ENCODE results near the gene CLDN22.

Gene CLDN22

DNA sequence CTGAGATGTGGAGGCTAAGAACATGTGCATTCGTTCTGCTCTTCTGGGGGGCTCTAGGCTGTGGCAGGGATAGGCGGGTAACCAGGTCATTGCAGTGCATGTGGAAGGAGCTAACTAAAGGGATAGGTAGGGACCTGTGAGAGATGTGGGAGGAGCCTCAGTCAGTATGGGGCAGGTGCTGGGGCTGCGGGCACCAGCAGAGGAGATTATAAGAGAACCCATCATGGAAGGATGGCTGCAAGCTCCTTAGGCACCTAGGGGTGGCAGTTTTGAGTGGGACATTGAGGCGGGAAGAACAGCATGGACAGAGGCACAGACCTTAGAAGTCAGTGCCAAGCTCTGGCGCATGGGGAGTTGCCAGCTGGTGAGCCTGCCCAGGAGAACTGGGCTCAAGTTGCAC lies 7.2 kb downstream of the CLDN22 start:
- no peak overlapping the region for H3K4me3 ChIP-seq (ENCODE audit: low read length)
- TF ChIP-seq, protein P1, sequence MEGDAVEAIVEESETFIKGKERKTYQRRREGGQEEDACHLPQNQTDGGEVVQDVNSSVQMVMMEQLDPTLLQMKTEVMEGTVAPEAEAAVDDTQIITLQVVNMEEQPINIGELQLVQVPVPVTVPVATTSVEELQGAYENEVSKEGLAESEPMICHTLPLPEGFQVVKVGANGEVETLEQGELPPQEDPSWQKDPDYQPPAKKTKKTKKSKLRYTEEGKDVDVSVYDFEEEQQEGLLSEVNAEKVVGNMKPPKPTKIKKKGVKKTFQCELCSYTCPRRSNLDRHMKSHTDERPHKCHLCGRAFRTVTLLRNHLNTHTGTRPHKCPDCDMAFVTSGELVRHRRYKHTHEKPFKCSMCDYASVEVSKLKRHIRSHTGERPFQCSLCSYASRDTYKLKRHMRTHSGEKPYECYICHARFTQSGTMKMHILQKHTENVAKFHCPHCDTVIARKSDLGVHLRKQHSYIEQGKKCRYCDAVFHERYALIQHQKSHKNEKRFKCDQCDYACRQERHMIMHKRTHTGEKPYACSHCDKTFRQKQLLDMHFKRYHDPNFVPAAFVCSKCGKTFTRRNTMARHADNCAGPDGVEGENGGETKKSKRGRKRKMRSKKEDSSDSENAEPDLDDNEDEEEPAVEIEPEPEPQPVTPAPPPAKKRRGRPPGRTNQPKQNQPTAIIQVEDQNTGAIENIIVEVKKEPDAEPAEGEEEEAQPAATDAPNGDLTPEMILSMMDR (conservative IDR thresholded peaks at IDR 0.05; ENCODE audit: low read depth, low read length), result no peak
- no peak for DNase-seq (ENCODE audit: low read depth)

DNA sequence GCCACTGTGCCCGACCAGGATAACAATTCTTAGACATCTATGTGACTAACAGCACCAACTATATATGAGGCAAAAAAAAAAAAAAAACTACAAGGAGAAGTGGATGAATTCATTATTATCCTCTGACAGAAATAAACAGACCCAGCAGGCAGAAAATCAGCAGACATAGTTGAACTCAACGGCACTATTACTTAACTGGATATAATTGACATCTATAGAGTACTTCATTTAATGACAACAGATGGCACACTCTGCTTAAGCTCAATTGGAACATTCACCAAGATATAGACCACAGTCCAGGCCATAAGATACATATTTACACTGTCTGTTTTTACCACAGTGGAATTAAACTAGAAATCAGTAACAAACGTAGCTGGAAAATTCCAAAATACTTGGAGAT lies 13.3 kb downstream of the CLDN22 start:
- H3K4me3 ChIP-seq (ENCODE audit: low read length), result no peak overlapping the region
- DNase-seq (ENCODE audit: low read depth), result no peak
- TF ChIP-seq, protein P1 (conservative IDR thresholded peaks at IDR 0.05; ENCODE audit: low read depth, low read length), result no peak

DNA sequence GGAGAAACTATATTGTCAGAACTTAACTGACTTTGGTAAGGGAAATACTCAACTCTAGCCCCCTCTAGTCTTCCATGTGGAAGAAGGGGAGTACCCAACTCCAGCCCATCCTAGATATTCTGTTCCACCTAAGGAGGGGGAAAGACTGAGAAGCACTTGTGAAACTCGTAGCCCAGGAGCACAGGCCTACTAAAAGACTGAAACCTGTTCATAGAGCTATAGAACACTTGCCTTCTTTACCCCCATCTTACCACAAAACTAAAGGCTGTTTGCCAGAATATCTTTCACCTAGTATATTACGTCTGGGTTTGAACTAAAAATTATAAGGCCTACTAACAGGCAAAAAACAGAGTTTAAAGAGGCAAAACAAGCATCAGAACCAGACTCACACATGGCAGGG lies 15.5 kb downstream of the CLDN22 start:
- no peak overlapping the region for H3K4me3 ChIP-seq (ENCODE audit: low read length)
- no peak for DNase-seq (ENCODE audit: low read depth)
- TF ChIP-seq, protein P1 (conservative IDR thresholded peaks at IDR 0.05; ENCODE audit: low read depth, low read length), result no peak

DNA sequence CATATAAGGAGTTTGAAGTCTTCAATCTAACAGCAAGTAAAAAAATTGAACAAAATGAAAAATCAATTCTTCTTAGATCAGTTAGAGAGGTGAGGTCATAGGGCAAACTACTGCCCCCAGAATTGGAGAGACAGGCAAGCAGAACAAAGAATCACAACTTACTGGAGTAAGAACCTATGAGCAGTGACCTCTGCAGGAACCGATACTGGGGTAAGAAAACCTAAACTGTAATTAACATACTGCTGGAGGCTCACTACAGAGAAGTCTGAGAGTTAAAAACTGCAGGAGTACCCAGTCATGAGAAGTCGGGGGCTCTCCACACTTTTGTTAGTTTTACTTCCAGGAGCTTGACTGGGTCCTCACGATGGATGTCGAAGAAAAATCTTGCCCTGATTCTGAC lies 16.0 kb downstream of the CLDN22 start:
- TF ChIP-seq, protein P1 (conservative IDR thresholded peaks at IDR 0.05; ENCODE audit: low read depth, low read length), result no peak
- DNase-seq (ENCODE audit: low read depth), result no peak
- H3K4me3 ChIP-seq (ENCODE audit: low read length), result no peak overlapping the region

DNA sequence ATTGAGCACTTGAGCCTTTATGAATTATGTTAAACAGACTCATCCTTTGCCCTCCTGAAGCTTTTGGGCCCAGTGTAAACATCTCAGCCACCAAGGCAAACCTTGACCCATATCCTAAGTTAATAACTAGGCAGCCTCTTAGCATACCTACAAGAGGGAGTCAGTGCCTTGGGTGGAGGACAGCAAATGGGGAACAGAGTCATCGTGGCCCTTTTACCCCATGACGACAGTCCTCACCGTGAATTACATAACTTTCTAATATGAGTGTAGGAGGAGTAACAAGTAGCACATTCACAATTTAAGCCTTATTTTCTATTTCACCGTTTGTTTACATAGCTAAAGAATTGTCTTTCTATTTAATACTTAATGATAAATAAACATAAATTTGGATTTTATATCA lies 16.8 kb downstream of the CLDN22 start:
- TF ChIP-seq, protein P1 (conservative IDR thresholded peaks at IDR 0.05; ENCODE audit: low read depth, low read length), result no peak
- DNase-seq (ENCODE audit: low read depth), result no peak
- H3K4me3 ChIP-seq (ENCODE audit: low read length), result no peak overlapping the region

DNA sequence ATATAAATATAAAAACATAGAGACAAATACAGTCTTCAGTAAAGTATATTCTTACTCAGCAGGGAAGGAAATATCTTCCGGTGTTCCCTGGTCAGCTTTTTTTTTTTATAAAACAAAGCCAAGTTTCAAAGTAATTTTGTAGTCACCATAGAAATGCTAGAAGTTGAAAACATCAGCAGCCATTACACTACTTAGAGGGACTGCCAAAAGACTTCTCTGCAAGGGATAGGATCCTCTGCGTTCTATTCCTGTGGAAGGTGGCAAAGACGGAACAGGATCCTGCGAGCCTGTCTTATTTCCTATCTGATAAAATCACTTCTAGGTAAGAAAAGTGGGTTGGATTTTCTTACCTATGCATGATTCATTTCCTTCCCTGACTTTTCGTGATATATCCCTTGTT lies 19.4 kb downstream of the CLDN22 start:
- TF ChIP-seq, protein P1 (conservative IDR thresholded peaks at IDR 0.05; ENCODE audit: low read depth, low read length), result no peak
- H3K4me3 ChIP-seq (ENCODE audit: low read length), result no peak overlapping the region
- DNase-seq (ENCODE audit: low read depth), result no peak

DNA sequence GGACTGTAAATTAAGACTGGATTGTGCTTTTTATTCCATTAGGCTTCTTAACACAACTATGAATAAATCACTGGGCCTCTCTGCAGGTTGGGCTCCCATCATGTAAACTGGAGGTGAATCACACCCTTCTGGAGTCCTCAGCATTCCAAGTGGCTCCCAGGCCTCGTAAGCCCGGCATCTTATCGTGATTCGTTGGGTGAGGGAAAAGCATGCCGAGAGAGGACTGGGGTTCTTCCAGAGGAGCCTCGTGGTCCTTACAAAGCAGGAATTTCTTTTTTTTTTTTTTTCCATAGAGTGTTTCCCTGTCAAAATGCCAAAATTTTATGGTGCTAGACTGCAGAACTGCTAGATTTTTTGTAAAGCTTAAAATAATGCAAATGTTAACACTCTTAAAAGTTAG lies 20.0 kb downstream of the CLDN22 start:
- TF ChIP-seq, protein P1 (conservative IDR thresholded peaks at IDR 0.05; ENCODE audit: low read depth, low read length), result no peak
- H3K4me3 ChIP-seq (ENCODE audit: low read length), result no peak overlapping the region

More for the DNA sequence above, 20.0 kb downstream of the CLDN22 start:
- DNase-seq (ENCODE audit: low read depth), result peak; percentile 17
